Measurements from ENCODE around the gene TTC12.

GRCh38 chr11:113395782-113396336, 81.5 kb downstream of the TTC12 start:
- TF ChIP-seq POLR2A (IDR thresholded peaks at IDR 0.05) (no peak), CTCF (IDR thresholded peaks at IDR 0.05) (no peak)
